A549 (cell line): ENCODE measurements around the gene RAB38. TPM values are rescaled to one million over a fixed set of nuclear protein-coding genes. Genes with fewer than 3 reads are reported as not detected.
A peak's percentile ranks its signal among the peaks of the same experiment; 100 is the strongest.

Experiments used
- BCL3 ChIP-seq: fragments of >200 bp; sonication (Bioruptor Twin); formaldehyde crosslinking; IDR thresholded peaks from 3 replicates; pipeline ENCODE4 v1.6.1; 2016
- CBX2 ChIP-seq: fragments of 200-600 bp; sonication (generic); IDR thresholded peaks from 2 replicates; pipeline ENCODE4 v1.6.1; 2016; ENCODE audit warnings: low read depth, mild to moderate bottlenecking, borderline replicate concordance
- CBX8 ChIP-seq: fragments of 200-600 bp; sonication (generic); IDR thresholded peaks from 2 replicates; pipeline ENCODE4 v1.6.1; 2016
- CEBPB ChIP-seq, 2 experiments: fragments of >200 bp in 1 of 2; sonication (Bioruptor Twin) in 1 of 2; formaldehyde crosslinking in 1 of 2; IDR thresholded peaks; 2 replicates each; pipeline ENCODE4 v1.6.1; 2012 to 2016
- CHD2 ChIP-seq: fragments of 150-350 bp; IDR thresholded peaks from 2 replicates; pipeline ENCODE4 v1.6.1; 2014; ENCODE audit warnings: low read length; ENCODE audit not compliant: partially characterized antibody
- CTCF ChIP-seq: fragments of >200 bp; sonication (Bioruptor Twin); formaldehyde crosslinking; IDR thresholded peaks from 3 replicates; pipeline ENCODE4 v1.5.1; 2016
- EHMT2 ChIP-seq: fragments of 200-600 bp; sonication (generic); IDR thresholded peaks from 2 replicates; pipeline ENCODE4 v1.6.1; 2016; ENCODE audit warnings: antibody characterized with exemption, low read depth, mild to moderate bottlenecking, moderate library complexity
- ESRRA ChIP-seq: fragments of 150-350 bp; IDR thresholded peaks from 2 replicates; pipeline ENCODE4 v1.6.1; 2014; ENCODE audit warnings: mild to moderate bottlenecking, low read length, borderline replicate concordance
- FOSL2 ChIP-seq, 2 experiments: fragments of 450-650 bp in 1 of 2; fragments of >200 bp in 1 of 2; sonication (Bioruptor Twin) in 1 of 2; formaldehyde crosslinking; IDR thresholded peaks; 2 replicates each; pipeline versions ENCODE4 v1.5.0 to v1.6.1; 2016 to 2020; ENCODE audit warnings: mild to moderate bottlenecking in 1 of 2, moderate library complexity in 1 of 2
- GATA3 ChIP-seq: IDR thresholded peaks from 2 replicates; pipeline ENCODE4 v1.6.1; 2012; ENCODE audit warnings: borderline replicate concordance
- HEYL ChIP-seq: fragments of 250-450 bp; sonication (Bioruptor Pico); IDR thresholded peaks from 2 replicates; pipeline ENCODE4 v1.8.0; 2021; ENCODE audit warnings: mild to moderate bottlenecking, moderate library complexity
- HOXA7 ChIP-seq: fragments of 250-450 bp; sonication (Bioruptor Pico); IDR thresholded peaks from 2 replicates; pipeline ENCODE4 v1.5.0; 2020; ENCODE audit warnings: mild to moderate bottlenecking, moderate library complexity
- HOXB13 ChIP-seq: fragments of 250-450 bp; sonication (Bioruptor Pico); IDR thresholded peaks from 2 replicates; pipeline ENCODE4 v1.5.0; 2020; ENCODE audit warnings: low read depth, mild to moderate bottlenecking, moderate library complexity
- HOXB5 ChIP-seq: fragments of 250-450 bp; sonication (Bioruptor Pico); IDR thresholded peaks from 2 replicates; pipeline ENCODE4 v1.5.0; 2020; ENCODE audit warnings: mild to moderate bottlenecking, moderate library complexity
- JUN ChIP-seq, 2 experiments: fragments of >200 bp; sonication (Bioruptor Twin); formaldehyde crosslinking; IDR thresholded peaks; 2 replicates in 1 of 2; 3 replicates in 1 of 2; pipeline ENCODE4 v1.6.1; 2016 to 2017
- JUNB ChIP-seq: fragments of >200 bp; sonication (Bioruptor Twin); formaldehyde crosslinking; IDR thresholded peaks from 2 replicates; pipeline ENCODE4 v1.6.1; 2016
- KDM1A ChIP-seq: fragments of 200-600 bp; sonication (generic); IDR thresholded peaks from 2 replicates; pipeline ENCODE4 v1.6.1; 2016; ENCODE audit warnings: low read depth, mild to moderate bottlenecking
- KDM5A ChIP-seq: fragments of 200-600 bp; sonication (generic); IDR thresholded peaks from 2 replicates; pipeline ENCODE4 v1.6.1; 2016; ENCODE audit warnings: antibody characterized with exemption, mild to moderate bottlenecking
- MAFK ChIP-seq: fragments of 450-650 bp; IDR thresholded peaks from 2 replicates; pipeline ENCODE4 v1.6.1; 2014; ENCODE audit not compliant: partially characterized antibody
- MAZ ChIP-seq: fragments of 150-350 bp; IDR thresholded peaks from 2 replicates; pipeline ENCODE4 v1.6.1; 2014; ENCODE audit warnings: antibody characterized with exemption, low read depth, low read length, borderline replicate concordance
- MYC ChIP-seq: IDR thresholded peaks from 2 replicates; pipeline ENCODE4 v1.6.1; 2012; ENCODE audit warnings: mild to moderate bottlenecking, inconsistent platforms, low read length, improper control_type of control experiment, borderline replicate concordance
- NPAS2 ChIP-seq: fragments of 250-450 bp; sonication (Bioruptor Pico); IDR thresholded peaks from 2 replicates; pipeline ENCODE4 v1.8.0; 2022; ENCODE audit warnings: mild to moderate bottlenecking, moderate library complexity, borderline replicate concordance
- NR3C1 ChIP-seq: fragments of >200 bp; sonication (Bioruptor Twin); formaldehyde crosslinking; IDR thresholded peaks from 3 replicates; pipeline ENCODE4 v1.6.1; 2017
- PBX3 ChIP-seq: IDR thresholded peaks from 2 replicates; pipeline ENCODE4 v1.6.1; 2012
- PHF8 ChIP-seq: fragments of 200-600 bp; sonication (generic); IDR thresholded peaks from 2 replicates; pipeline ENCODE4 v1.6.1; 2016; ENCODE audit warnings: low read depth, mild to moderate bottlenecking, antibody characterized with exemption, moderate library complexity, borderline replicate concordance
- POLR2AphosphoS2 ChIP-seq: conservative IDR thresholded peaks from 2 replicates; pipeline ENCODE4 v1.6.1; 2012; ENCODE audit warnings: low read length, improper control_type of control experiment, inconsistent platforms
- RCOR1 ChIP-seq: fragments of 150-350 bp; IDR thresholded peaks from 2 replicates; pipeline ENCODE4 v1.6.1; 2014; ENCODE audit warnings: antibody characterized with exemption, low read length, low read depth
- RFX5 ChIP-seq: fragments of 450-650 bp; IDR thresholded peaks from 2 replicates; pipeline ENCODE4 v1.7.1; 2014; ENCODE audit warnings: antibody characterized with exemption, mild to moderate bottlenecking, moderate library complexity
- RNF2 ChIP-seq: fragments of 200-600 bp; sonication (generic); IDR thresholded peaks from 2 replicates; pipeline ENCODE4 v1.6.1; 2016; ENCODE audit warnings: low read depth, mild to moderate bottlenecking, antibody characterized with exemption, moderate library complexity, borderline replicate concordance
- SMC3 ChIP-seq: fragments of >200 bp; sonication (Bioruptor Twin); formaldehyde crosslinking; IDR thresholded peaks from 3 replicates; pipeline ENCODE4 v1.6.1; 2018; ENCODE audit warnings: inconsistent platforms
- SREBF2 ChIP-seq: fragments of 450-650 bp; IDR thresholded peaks from 2 replicates; pipeline ENCODE4 v1.6.1; 2014; ENCODE audit warnings: mild to moderate bottlenecking, moderate library complexity
- TP53 ChIP-seq: fragments of 250-450 bp; sonication (Bioruptor Pico); IDR thresholded peaks from 2 replicates; pipeline ENCODE4 v1.5.0; 2021; ENCODE audit warnings: mild to moderate bottlenecking, moderate library complexity
- ZC3H11A ChIP-seq: fragments of 450-650 bp; IDR thresholded peaks from 2 replicates; pipeline ENCODE4 v1.6.1; 2014; ENCODE audit warnings: antibody characterized with exemption, mild to moderate bottlenecking
- ZNF302 ChIP-seq: fragments of 250-450 bp; sonication (Bioruptor Pico); IDR thresholded peaks from 2 replicates; pipeline ENCODE4 v1.9.0; 2021; ENCODE audit warnings: inconsistent platforms, mild to moderate bottlenecking, moderate library complexity
- ZSCAN20 ChIP-seq: fragments of 250-450 bp; sonication (Bioruptor Pico); IDR thresholded peaks from 2 replicates; pipeline ENCODE4 v1.8.0; 2022; ENCODE audit warnings: mild to moderate bottlenecking, moderate library complexity
- polyA plus RNA-seq, 4 experiments: library from polyadenylated mRNA; depleted of rRNA in 3 of 4; stranded (reverse); fragments of >200 nt; fragmentation: RNase III in 1 of 4; extraction: RNeasy Plus Mini Kit Qiagen cat#74134 plus additional on column Dnase treatment in 1 of 4; gene quantifications; 2 replicates in 3 of 4; 3 replicates in 1 of 4; pipeline ENCODE4 v1.2.3, GENCODE V29; 2011 to 2017
- TF ChIP-seq, protein P1 (sequence below): fragments of 200-600 bp; sonication (generic); IDR thresholded peaks from 2 replicates; pipeline ENCODE4 v1.6.1; 2016; ENCODE audit warnings: antibody characterized with exemption, mild to moderate bottlenecking, moderate library complexity
- TF ChIP-seq, protein P2 (sequence below): fragments of >200 bp; sonication (Bioruptor Twin); formaldehyde crosslinking; IDR thresholded peaks from 2 replicates; pipeline ENCODE4 v1.6.1; 2016

Gene RAB38
- polyA plus RNA-seq, 2 of the 4 experiments (the other 2 are of a cell fraction) = 0.59 to 1.6 TPM

DNA sequence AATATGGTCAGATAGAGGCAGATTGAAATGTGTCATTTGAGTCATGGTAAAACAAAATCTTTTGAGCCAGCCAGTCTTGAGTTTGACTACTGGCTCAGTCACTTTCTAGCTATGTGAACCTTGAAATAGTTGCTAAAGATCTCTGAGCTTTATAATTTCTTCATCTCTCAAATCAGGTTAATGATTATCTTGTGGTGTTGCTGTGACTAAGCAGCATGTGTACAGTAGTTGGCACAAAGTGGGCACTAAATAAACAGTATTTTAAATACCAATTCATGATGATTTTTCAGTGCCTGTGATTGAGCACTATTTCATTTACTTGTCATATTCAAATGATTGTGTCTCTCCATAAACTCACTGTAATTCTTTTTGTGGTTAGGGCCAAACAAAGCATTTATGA is 70.8 kb downstream of the RAB38 start (continued):
- TF ChIP-seq NPAS2 (CRISPR knock-in tag) = no peak
- TF ChIP-seq HOXB5 = no peak
- no peak for TF ChIP-seq CHD2
- TF ChIP-seq ZNF302 (CRISPR knock-in tag) = no peak
- peak; percentile 56 to 90; a peak in 3 of 5 replicates for TF ChIP-seq JUN (IDR thresholded peaks at IDR 0.05)
- no peak for TF ChIP-seq MAZ
- no peak for TF ChIP-seq CBX8
- TF ChIP-seq CBX2 = no peak
- TF ChIP-seq ZC3H11A = no peak
- TF ChIP-seq MAFK = peak; percentile 49
- no peak for TF ChIP-seq HOXB13 (CRISPR knock-in tag)
- no peak for TF ChIP-seq PBX3
- peak; percentile 90 for TF ChIP-seq JUNB
- no peak for TF ChIP-seq RFX5
- peak; percentile 66; the same call in 1 of the 3 replicates for TF ChIP-seq BCL3
- TF ChIP-seq SREBF2 = no peak
- TF ChIP-seq MYC = no peak
- no peak for TF ChIP-seq KDM1A
- TF ChIP-seq NR3C1 = no peak
- TF ChIP-seq PHF8 = no peak
- TF ChIP-seq, protein P1, sequence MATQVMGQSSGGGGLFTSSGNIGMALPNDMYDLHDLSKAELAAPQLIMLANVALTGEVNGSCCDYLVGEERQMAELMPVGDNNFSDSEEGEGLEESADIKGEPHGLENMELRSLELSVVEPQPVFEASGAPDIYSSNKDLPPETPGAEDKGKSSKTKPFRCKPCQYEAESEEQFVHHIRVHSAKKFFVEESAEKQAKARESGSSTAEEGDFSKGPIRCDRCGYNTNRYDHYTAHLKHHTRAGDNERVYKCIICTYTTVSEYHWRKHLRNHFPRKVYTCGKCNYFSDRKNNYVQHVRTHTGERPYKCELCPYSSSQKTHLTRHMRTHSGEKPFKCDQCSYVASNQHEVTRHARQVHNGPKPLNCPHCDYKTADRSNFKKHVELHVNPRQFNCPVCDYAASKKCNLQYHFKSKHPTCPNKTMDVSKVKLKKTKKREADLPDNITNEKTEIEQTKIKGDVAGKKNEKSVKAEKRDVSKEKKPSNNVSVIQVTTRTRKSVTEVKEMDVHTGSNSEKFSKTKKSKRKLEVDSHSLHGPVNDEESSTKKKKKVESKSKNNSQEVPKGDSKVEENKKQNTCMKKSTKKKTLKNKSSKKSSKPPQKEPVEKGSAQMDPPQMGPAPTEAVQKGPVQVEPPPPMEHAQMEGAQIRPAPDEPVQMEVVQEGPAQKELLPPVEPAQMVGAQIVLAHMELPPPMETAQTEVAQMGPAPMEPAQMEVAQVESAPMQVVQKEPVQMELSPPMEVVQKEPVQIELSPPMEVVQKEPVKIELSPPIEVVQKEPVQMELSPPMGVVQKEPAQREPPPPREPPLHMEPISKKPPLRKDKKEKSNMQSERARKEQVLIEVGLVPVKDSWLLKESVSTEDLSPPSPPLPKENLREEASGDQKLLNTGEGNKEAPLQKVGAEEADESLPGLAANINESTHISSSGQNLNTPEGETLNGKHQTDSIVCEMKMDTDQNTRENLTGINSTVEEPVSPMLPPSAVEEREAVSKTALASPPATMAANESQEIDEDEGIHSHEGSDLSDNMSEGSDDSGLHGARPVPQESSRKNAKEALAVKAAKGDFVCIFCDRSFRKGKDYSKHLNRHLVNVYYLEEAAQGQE = no peak
- peak; percentile 85 to 90 for TF ChIP-seq CEBPB (IDR thresholded peaks at IDR 0.05)
- TF ChIP-seq POLR2AphosphoS2 = no peak
- no peak for TF ChIP-seq TP53 (CRISPR knock-in tag)
- peak; percentile 84 for TF ChIP-seq FOSL2 (IDR thresholded peaks at IDR 0.05)
- peak; percentile 93 for TF ChIP-seq FOSL2 (CRISPR knock-in tag; IDR thresholded peaks at IDR 0.05)
- TF ChIP-seq RNF2 = no peak
- peak; percentile 79 for TF ChIP-seq GATA3
- no peak for TF ChIP-seq RCOR1
- TF ChIP-seq HEYL = no peak
- no peak for TF ChIP-seq EHMT2
- no peak for TF ChIP-seq SMC3
- TF ChIP-seq ESRRA = no peak
- TF ChIP-seq KDM5A = no peak
- no peak for TF ChIP-seq CTCF
- TF ChIP-seq ZSCAN20 (CRISPR knock-in tag) = no peak
- TF ChIP-seq HOXA7 (CRISPR knock-in tag) = no peak
- TF ChIP-seq, protein P2, sequence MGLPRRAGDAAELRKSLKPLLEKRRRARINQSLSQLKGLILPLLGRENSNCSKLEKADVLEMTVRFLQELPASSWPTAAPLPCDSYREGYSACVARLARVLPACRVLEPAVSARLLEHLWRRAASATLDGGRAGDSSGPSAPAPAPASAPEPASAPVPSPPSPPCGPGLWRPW = no peak
- TF ChIP-seq, all 56 proteins: peak for 9
